HepG2 (cell line): ENCODE data around the gene COCH. TPM values are rescaled to one million over a fixed set of nuclear protein-coding genes. Genes with fewer than 3 reads are reported as not detected.

Experiments used
- ELF3 ChIP-seq: IDR thresholded peaks from 2 replicates; pipeline ENCODE4 v1.6.1; 2016; ENCODE audit warnings: missing genetic modification reagents, missing compliant biosample characterization
- GZF1 ChIP-seq: sonication (generic); formaldehyde crosslinking; IDR thresholded peaks from 2 replicates; pipeline ENCODE4 v1.5.1; 2020; ENCODE audit warnings: mild to moderate bottlenecking, missing genetic modification reagents
- HOXA9 ChIP-seq: sonication (generic); formaldehyde crosslinking; IDR thresholded peaks from 2 replicates; pipeline ENCODE4 v1.8.1; 2022; ENCODE audit warnings: missing genetic modification reagents, mild to moderate bottlenecking, moderate library complexity, borderline replicate concordance
- MXI1 ChIP-seq: IDR thresholded peaks from 3 replicates; pipeline ENCODE4 v1.6.1; 2012; ENCODE audit warnings: low read depth, low read length, inconsistent platforms, borderline replicate concordance
- NFE2 ChIP-seq: sonication (generic); formaldehyde crosslinking; IDR thresholded peaks from 2 replicates; pipeline ENCODE4 v1.4.0; 2020; ENCODE audit warnings: missing genetic modification reagents
- RXRA ChIP-seq: sonication (generic); formaldehyde crosslinking; IDR thresholded peaks from 2 replicates; pipeline ENCODE4 v1.5.1; 2020; ENCODE audit warnings: missing genetic modification reagents
- SIX1 ChIP-seq: sonication (generic); formaldehyde crosslinking; IDR thresholded peaks from 2 replicates; pipeline ENCODE4 v1.4.0; 2020; ENCODE audit warnings: missing genetic modification reagents, borderline replicate concordance
- SNAI1 ChIP-seq: sonication (generic); formaldehyde crosslinking; IDR thresholded peaks from 2 replicates; pipeline ENCODE4 v1.5.0; 2020; ENCODE audit warnings: mild to moderate bottlenecking, missing genetic modification reagents, borderline replicate concordance
- TEAD3 ChIP-seq: optimal IDR thresholded peaks from 2 replicates; pipeline ENCODE3; 2016; ENCODE audit warnings: borderline replicate concordance
- ZNF205 ChIP-seq: IDR thresholded peaks from 2 replicates; pipeline ENCODE4 v1.6.1; 2018; ENCODE audit warnings: missing biosample characterization, missing genetic modification reagents
- ZNF225 ChIP-seq: sonication (generic); formaldehyde crosslinking; IDR thresholded peaks from 2 replicates; pipeline ENCODE4 v1.4.0; 2020; ENCODE audit warnings: mild to moderate bottlenecking, missing genetic modification reagents
- ZNF296 ChIP-seq: sonication (generic); formaldehyde crosslinking; conservative IDR thresholded peaks from 2 replicates; pipeline ENCODE4 v1.5.0; 2020; ENCODE audit warnings: mild to moderate bottlenecking, missing genetic modification reagents
- ZNF30 ChIP-seq: sonication (generic); formaldehyde crosslinking; IDR thresholded peaks from 2 replicates; pipeline ENCODE4 v1.5.0; 2020; ENCODE audit warnings: mild to moderate bottlenecking, missing genetic modification reagents
- ZNF44 ChIP-seq: sonication (generic); formaldehyde crosslinking; IDR thresholded peaks from 2 replicates; pipeline ENCODE4 v1.5.1; 2020; ENCODE audit warnings: mild to moderate bottlenecking, missing genetic modification reagents
- ZNF549 ChIP-seq: sonication (generic); formaldehyde crosslinking; IDR thresholded peaks from 2 replicates; pipeline ENCODE4 v1.5.0; 2020; ENCODE audit warnings: missing genetic modification reagents
- ZNF556 ChIP-seq: sonication (generic); formaldehyde crosslinking; IDR thresholded peaks from 2 replicates; pipeline ENCODE4 v1.4.0; 2020; ENCODE audit warnings: mild to moderate bottlenecking, missing genetic modification reagents, borderline replicate concordance
- ZNF614 ChIP-seq: IDR thresholded peaks from 2 replicates; pipeline ENCODE4 v1.6.1; 2018; ENCODE audit warnings: missing biosample characterization, missing genetic modification reagents, inconsistent platforms, borderline replicate concordance
- ZNF891 ChIP-seq: sonication (generic); formaldehyde crosslinking; IDR thresholded peaks from 2 replicates; pipeline ENCODE4 v1.5.0; 2020; ENCODE audit warnings: mild to moderate bottlenecking, missing genetic modification reagents
- polyA plus RNA-seq, 8 experiments: library from polyadenylated mRNA; depleted of rRNA in 3 of 8; stranded (reverse) in 7 of 8; unstranded in 1 of 8; fragments of >200 nt; fragmentation: Illumina TruSeq in 4 of 8; extraction: Trizol in 4 of 8; gene quantifications; 2 replicates each; pipeline versions ENCODE4 v1.2.1 to v1.2.3, GENCODE V29; 2011 to 2016; ENCODE audit warnings: low read depth in 4 of 8, missing spikeins in 1 of 8, mixed read lengths in 1 of 8; ENCODE audit not compliant: insufficient read depth in 1 of 8
- total RNA-seq, 5 experiments: library from RNA; depleted of rRNA; stranded (reverse); fragments of >200 nt; fragmentation: Illumina TruSeq; extraction: Trizol; gene quantifications; 2 replicates each; pipeline ENCODE4 v1.2.3, GENCODE V29; 2016; ENCODE audit warnings: low read depth in 1 of 5
- TF ChIP-seq, protein P1 (sequence below): IDR thresholded peaks from 2 replicates; pipeline ENCODE4 v1.6.1; 2016; ENCODE audit warnings: missing genetic modification reagents, missing compliant biosample characterization
- TF ChIP-seq, protein P2 (sequence below): sonication (generic); formaldehyde crosslinking; IDR thresholded peaks from 2 replicates; pipeline ENCODE4 v1.9.0; 2021; ENCODE audit warnings: missing genetic modification reagents, borderline replicate concordance
- TF ChIP-seq, protein P3 (sequence below): sonication (generic); formaldehyde crosslinking; IDR thresholded peaks from 2 replicates; pipeline ENCODE4 v1.4.0; 2020; ENCODE audit warnings: missing genetic modification reagents, mild to moderate bottlenecking, borderline replicate concordance
- TF ChIP-seq, protein P4 (sequence below): sonication (generic); formaldehyde crosslinking; IDR thresholded peaks from 2 replicates; pipeline ENCODE4 v1.5.1; 2020; ENCODE audit warnings: missing genetic modification reagents, mild to moderate bottlenecking, borderline replicate concordance

Gene COCH
- total and polyA plus RNA-seq, 2 of the 13 experiments (the other 11 are each of a cell fraction or from before 2014, with no cell fraction given), result 78.2 to 79.3 TPM

DNA sequence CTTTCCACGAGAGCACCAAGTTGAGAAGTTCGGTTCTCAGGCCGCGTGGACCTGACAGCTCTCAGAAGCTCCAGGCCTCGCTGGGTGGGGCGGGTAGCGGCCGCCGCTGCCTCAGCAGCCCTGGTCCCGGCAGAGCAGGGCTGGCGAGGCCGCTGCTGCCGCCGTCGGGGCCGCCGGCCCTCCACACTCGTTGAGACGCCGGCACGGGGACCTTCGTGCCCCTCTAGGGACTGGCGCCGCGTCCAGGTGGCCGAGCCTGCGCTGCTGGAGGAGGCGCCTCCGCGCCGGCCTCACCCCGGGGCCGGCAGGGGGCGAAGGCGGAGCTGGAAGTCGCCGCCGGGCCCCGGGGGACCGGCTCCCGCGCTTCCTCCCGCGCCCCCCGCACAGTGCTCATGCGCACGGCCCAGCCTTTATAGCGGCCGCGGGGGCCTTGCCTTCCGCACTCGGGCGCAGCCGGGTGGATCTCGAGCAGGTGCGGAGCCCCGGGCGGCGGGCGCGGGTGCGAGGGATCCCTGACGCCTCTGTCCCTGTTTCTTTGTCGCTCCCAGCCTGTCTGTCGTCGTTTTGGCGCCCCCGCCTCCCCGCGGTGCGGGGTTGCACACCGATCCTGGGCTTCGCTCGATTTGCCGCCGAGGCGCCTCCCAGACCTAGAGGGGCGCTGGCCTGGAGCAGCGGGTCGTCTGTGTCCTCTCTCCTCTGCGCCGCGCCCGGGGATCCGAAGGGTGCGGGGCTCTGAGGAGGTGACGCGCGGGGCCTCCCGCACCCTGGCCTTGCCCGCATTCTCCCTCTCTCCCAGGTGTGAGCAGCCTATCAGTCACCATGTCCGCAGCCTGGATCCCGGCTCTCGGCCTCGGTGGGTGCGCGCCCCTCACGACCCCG lies at the start of gene COCH (continued):
- TF ChIP-seq, protein P1, sequence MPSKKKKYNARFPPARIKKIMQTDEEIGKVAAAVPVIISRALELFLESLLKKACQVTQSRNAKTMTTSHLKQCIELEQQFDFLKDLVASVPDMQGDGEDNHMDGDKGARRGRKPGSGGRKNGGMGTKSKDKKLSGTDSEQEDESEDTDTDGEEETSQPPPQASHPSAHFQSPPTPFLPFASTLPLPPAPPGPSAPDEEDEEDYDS, result peak; percentile 93
- peak; percentile 82 for TF ChIP-seq ZNF296 (CRISPR knock-in tag)
- TF ChIP-seq ELF3, result peak; percentile 80
- peak; percentile 96 for TF ChIP-seq ZNF891 (CRISPR knock-in tag)
- 0 out of 2 replicates have a peak, but pooled peaks have one; percentile 1 for TF ChIP-seq ZNF205
- TF ChIP-seq, protein P2, sequence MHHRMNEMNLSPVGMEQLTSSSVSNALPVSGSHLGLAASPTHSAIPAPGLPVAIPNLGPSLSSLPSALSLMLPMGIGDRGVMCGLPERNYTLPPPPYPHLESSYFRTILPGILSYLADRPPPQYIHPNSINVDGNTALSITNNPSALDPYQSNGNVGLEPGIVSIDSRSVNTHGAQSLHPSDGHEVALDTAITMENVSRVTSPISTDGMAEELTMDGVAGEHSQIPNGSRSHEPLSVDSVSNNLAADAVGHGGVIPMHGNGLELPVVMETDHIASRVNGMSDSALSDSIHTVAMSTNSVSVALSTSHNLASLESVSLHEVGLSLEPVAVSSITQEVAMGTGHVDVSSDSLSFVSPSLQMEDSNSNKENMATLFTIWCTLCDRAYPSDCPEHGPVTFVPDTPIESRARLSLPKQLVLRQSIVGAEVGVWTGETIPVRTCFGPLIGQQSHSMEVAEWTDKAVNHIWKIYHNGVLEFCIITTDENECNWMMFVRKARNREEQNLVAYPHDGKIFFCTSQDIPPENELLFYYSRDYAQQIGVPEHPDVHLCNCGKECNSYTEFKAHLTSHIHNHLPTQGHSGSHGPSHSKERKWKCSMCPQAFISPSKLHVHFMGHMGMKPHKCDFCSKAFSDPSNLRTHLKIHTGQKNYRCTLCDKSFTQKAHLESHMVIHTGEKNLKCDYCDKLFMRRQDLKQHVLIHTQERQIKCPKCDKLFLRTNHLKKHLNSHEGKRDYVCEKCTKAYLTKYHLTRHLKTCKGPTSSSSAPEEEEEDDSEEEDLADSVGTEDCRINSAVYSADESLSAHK (CRISPR knock-in tag), result 0 out of 2 replicates have a peak, but pooled peaks have one; percentile 79
- peak; percentile 57; the same call in 1 of the 3 replicates for TF ChIP-seq MXI1
- TF ChIP-seq SIX1, result no peak
- TF ChIP-seq TEAD3 (CRISPR knock-in tag), result peak; percentile 57
- TF ChIP-seq, protein P3, sequence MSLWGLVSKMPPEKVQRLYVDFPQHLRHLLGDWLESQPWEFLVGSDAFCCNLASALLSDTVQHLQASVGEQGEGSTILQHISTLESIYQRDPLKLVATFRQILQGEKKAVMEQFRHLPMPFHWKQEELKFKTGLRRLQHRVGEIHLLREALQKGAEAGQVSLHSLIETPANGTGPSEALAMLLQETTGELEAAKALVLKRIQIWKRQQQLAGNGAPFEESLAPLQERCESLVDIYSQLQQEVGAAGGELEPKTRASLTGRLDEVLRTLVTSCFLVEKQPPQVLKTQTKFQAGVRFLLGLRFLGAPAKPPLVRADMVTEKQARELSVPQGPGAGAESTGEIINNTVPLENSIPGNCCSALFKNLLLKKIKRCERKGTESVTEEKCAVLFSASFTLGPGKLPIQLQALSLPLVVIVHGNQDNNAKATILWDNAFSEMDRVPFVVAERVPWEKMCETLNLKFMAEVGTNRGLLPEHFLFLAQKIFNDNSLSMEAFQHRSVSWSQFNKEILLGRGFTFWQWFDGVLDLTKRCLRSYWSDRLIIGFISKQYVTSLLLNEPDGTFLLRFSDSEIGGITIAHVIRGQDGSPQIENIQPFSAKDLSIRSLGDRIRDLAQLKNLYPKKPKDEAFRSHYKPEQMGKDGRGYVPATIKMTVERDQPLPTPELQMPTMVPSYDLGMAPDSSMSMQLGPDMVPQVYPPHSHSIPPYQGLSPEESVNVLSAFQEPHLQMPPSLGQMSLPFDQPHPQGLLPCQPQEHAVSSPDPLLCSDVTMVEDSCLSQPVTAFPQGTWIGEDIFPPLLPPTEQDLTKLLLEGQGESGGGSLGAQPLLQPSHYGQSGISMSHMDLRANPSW (CRISPR knock-in tag), result 0 out of 2 replicates have a peak, but pooled peaks have one; percentile 44
- TF ChIP-seq, protein P4, sequence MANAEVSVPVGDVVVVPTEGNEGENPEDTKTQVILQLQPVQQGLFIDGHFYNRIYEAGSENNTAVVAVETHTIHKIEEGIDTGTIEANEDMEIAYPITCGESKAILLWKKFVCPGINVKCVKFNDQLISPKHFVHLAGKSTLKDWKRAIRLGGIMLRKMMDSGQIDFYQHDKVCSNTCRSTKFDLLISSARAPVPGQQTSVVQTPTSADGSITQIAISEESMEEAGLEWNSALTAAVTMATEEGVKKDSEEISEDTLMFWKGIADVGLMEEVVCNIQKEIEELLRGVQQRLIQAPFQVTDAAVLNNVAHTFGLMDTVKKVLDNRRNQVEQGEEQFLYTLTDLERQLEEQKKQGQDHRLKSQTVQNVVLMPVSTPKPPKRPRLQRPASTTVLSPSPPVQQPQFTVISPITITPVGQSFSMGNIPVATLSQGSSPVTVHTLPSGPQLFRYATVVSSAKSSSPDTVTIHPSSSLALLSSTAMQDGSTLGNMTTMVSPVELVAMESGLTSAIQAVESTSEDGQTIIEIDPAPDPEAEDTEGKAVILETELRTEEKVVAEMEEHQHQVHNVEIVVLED, result peak; percentile 12; the same call in 1 of the 2 replicates
- peak; percentile 97 for TF ChIP-seq SNAI1 (CRISPR knock-in tag)
- peak; percentile 98 for TF ChIP-seq ZNF225 (CRISPR knock-in tag)
- TF ChIP-seq GZF1 (CRISPR knock-in tag), result peak; percentile 90
- TF ChIP-seq HOXA9, result peak; percentile 95; the same call in 1 of the 2 replicates
- peak; percentile 96; the same call in 1 of the 2 replicates for TF ChIP-seq ZNF556 (CRISPR knock-in tag)
- no peak for TF ChIP-seq NFE2 (CRISPR knock-in tag)
- 0 out of 2 replicates have a peak, but pooled peaks have one; percentile 23 for TF ChIP-seq ZNF614
- TF ChIP-seq RXRA (CRISPR knock-in tag), result peak; percentile 53
- TF ChIP-seq ZNF30 (CRISPR knock-in tag), result peak; percentile 90
- peak; percentile 93; the same call in 1 of the 2 replicates for TF ChIP-seq ZNF549 (CRISPR knock-in tag)
- peak; percentile 19; the same call in 1 of the 2 replicates for TF ChIP-seq ZNF44 (CRISPR knock-in tag)
